Uterus (tissue), 4 donors: Measurements from ENCODE around the gene SPOCK1. TPM values are rescaled to one million over a fixed set of nuclear protein-coding genes. Genes with fewer than 3 reads are reported as not detected.

Experiments
- DNase-seq, 2 donors: peaks; one replicate each; pipeline ENCODE4 v3.0.0-alpha.2; 2019 to 2020
- H3K27ac ChIP-seq, 2 donors: fragments of 200-600 bp; sonication (generic); 1 replicate in 1 of 2; 2 replicates in 1 of 2; pipeline ENCODE4 v1.5.1; 2016 to 2018
- H3K27me3 ChIP-seq, 2 donors: fragments of 200-600 bp; sonication (generic); one replicate each; pipeline ENCODE4 v1.5.1; 2018 to 2019; ENCODE audit warnings: control low read depth in 1 of 2
- H3K36me3 ChIP-seq, 2 donors: fragments of 200-600 bp; sonication (generic); one replicate each; pipeline ENCODE4 v1.5.1; 2019; ENCODE audit warnings: control low read depth in 1 of 2
- H3K4me1 ChIP-seq, 2 donors: fragments of 200-600 bp; sonication (generic); one replicate each; pipeline ENCODE4 v1.5.1; 2018 to 2019; ENCODE audit warnings: control low read depth in 1 of 2
- H3K4me3 ChIP-seq, 2 donors: fragments of 200-600 bp; sonication (generic); 1 replicate in 1 of 2; 2 replicates in 1 of 2; pipeline ENCODE4 v1.5.1; 2018 to 2019; ENCODE audit warnings: mild to moderate bottlenecking in 1 of 2
- H3K9me3 ChIP-seq, 2 donors: fragments of 200-600 bp; sonication (generic); one replicate each; pipeline ENCODE4 v1.5.1; 2019; ENCODE audit warnings: control low read depth in 1 of 2
- CTCF ChIP-seq, 4 experiments: fragments of 200-600 bp in 2 of 4; fragments of 450-650 bp in 2 of 4; sonication (generic) in 2 of 4; IDR thresholded peaks; one replicate each; pipeline ENCODE4 v1.5.1; 2016 to 2019; ENCODE audit warnings: antibody characterized with exemption in 4 of 4, mild to moderate bottlenecking in 2 of 4, moderate library complexity in 1 of 4
- POLR2A ChIP-seq, 2 donors: fragments of 450-650 bp; IDR thresholded peaks; one replicate each; pipeline ENCODE4 v1.6.1; 2016; ENCODE audit warnings: antibody characterized with exemption in 2 of 2, mild to moderate bottlenecking in 1 of 2, moderate library complexity in 1 of 2
- intact Hi-C: fragments of 100-400 bp; cut with DNase I; formaldehyde crosslinking; loops from one replicate; pipeline ENCODE4 v1.15.1; 2023; ENCODE audit warnings: low total_unique reads
- total RNA-seq, 4 donors: library from RNA; depleted of rRNA in 3 of 4; stranded (reverse); fragments of >200 nt in 3 of 4; gene quantifications; one replicate each; pipeline versions ENCODE4 v1.1.0 to v1.2.4, GENCODE V29; 2014 to 2023
- donor health status: DM: yes; HTN: yes; CAD: no.

The SPOCK1 gene
- total RNA-seq, 4 donors from 2014 or later = 31.8 to 131 (median 45.1) TPM

GRCh38 chr5:137215261-137215660 is 283.9 kb downstream of the SPOCK1 start:
- H3K27ac ChIP-seq = no peak overlapping the region
- no peaks in the 10 kb centered on the region for H3K27me3 ChIP-seq
- H3K9me3 ChIP-seq = no peaks in the 10 kb centered on the region
- DNase-seq = no peak
- H3K4me3 ChIP-seq = no peak overlapping the region
- no peaks in the 10 kb centered on the region for H3K4me1 ChIP-seq
- intact Hi-C loops = no loop called here
- H3K36me3 ChIP-seq = no peaks in the 10 kb centered on the region
- no peak for TF ChIP-seq CTCF (IDR thresholded peaks at IDR 0.05)
- no peak for TF ChIP-seq POLR2A (IDR thresholded peaks at IDR 0.05)

- intact Hi-C loops = no loop called here
- no peaks in the 10 kb centered on the region for H3K9me3 ChIP-seq
- H3K36me3 ChIP-seq = no peaks in the 10 kb centered on the region
- no peak overlapping the region for H3K27ac ChIP-seq
- no peak for DNase-seq
- no peaks in the 10 kb centered on the region for H3K4me1 ChIP-seq
- no peaks in the 10 kb centered on the region for H3K27me3 ChIP-seq
- H3K4me3 ChIP-seq = no peak overlapping the region
- TF ChIP-seq POLR2A (IDR thresholded peaks at IDR 0.05) (no peak), CTCF (IDR thresholded peaks at IDR 0.05) (no peak)
Measured at GRCh38 chr5:137214446-137215189, 284.5 kb downstream of the SPOCK1 start.

- intact Hi-C loops = no loop called here
- Histone ChIP-seq H3K27me3 (no peaks in the 10 kb centered on the region), H3K27ac (no peak overlapping the region)
Measured at GRCh38 chr5:137212471-137212870, 286.7 kb downstream of the SPOCK1 start.

GRCh38 chr5:137209232-137209809 is 289.8 kb downstream of the SPOCK1 start:
- peak in 1 of 2 donors; percentile 22 for DNase-seq
- no peaks in the 10 kb centered on the region for H3K27me3 ChIP-seq
- intact Hi-C loops = no loop called here
- no peak for TF ChIP-seq POLR2A (IDR thresholded peaks at IDR 0.05)
- TF ChIP-seq CTCF (IDR thresholded peaks at IDR 0.05) = no peak
- H3K27ac ChIP-seq = peak overlapping the region; percentile 3 to 25
- H3K4me3 ChIP-seq = no peak overlapping the region
- no peaks in the 10 kb centered on the region for H3K4me1 ChIP-seq
- no peaks in the 10 kb centered on the region for H3K36me3 ChIP-seq
- no peaks in the 10 kb centered on the region for H3K9me3 ChIP-seq

More at GRCh38 chr5:137212471-137212870, 286.7 kb downstream of the SPOCK1 start:
- no peaks in the 10 kb centered on the region for H3K9me3 ChIP-seq
- H3K36me3 ChIP-seq = no peaks in the 10 kb centered on the region
- no peak for DNase-seq
- no peak for TF ChIP-seq CTCF (IDR thresholded peaks at IDR 0.05)
- no peak for TF ChIP-seq POLR2A (IDR thresholded peaks at IDR 0.05)
- H3K4me1 ChIP-seq = no peaks in the 10 kb centered on the region
- no peak overlapping the region for H3K4me3 ChIP-seq

GRCh38 chr5:137207023-137207760 is 291.9 kb downstream of the SPOCK1 start:
- Histone ChIP-seq H3K36me3 (no peaks in the 10 kb centered on the region), H3K27me3 (no peaks in the 10 kb centered on the region), H3K27ac (no peak overlapping the region), H3K4me1 (no peaks in the 10 kb centered on the region), H3K4me3 (no peak overlapping the region), H3K9me3 (no peaks in the 10 kb centered on the region)
- DNase-seq = no peak
- intact Hi-C loops = no loop called here
- no peak for TF ChIP-seq CTCF (IDR thresholded peaks at IDR 0.05)
- no peak for TF ChIP-seq POLR2A (IDR thresholded peaks at IDR 0.05)
